T-helper 17 cell (primary cell): Measurements from ENCODE around the gene QTRT2. TPM values are rescaled to one million over a fixed set of nuclear protein-coding genes. Genes with fewer than 3 reads are reported as not detected.

Experiments
- ATAC-seq: fragments of 150-1000 bp; cut with Tn5 transposase; 2 replicates; pipeline ENCODE4 v1.10.0; 2021; ENCODE audit warnings: mild to moderate bottlenecking, moderate library complexity
- DNase-seq, 3 donors: peaks; one replicate each; pipeline versions ENCODE4 v3.0.0 to v3.0.0-alpha.2; 2020 to 2021
- H3K9me3 ChIP-seq: one replicate; pipeline ENCODE4 v1.7.0; 2013; ENCODE audit warnings: low read length, mild to moderate bottlenecking; ENCODE audit not compliant: control insufficient read depth, poor library complexity, severe bottlenecking
- H3K27ac Mint-ChIP-seq: one replicate; pipeline ENCODE4 v1.8.0; 2022; ENCODE audit warnings: mild to moderate bottlenecking, moderate library complexity, mixed read lengths
- H3K27me3 Mint-ChIP-seq: one replicate; pipeline ENCODE4 v1.8.0; 2022; ENCODE audit warnings: mixed read lengths
- H3K36me3 Mint-ChIP-seq: one replicate; pipeline ENCODE4 v1.8.0; 2022; ENCODE audit warnings: low read depth, mixed read lengths
- H3K4me1 Mint-ChIP-seq: one replicate; pipeline ENCODE4 v1.8.0; 2022; ENCODE audit warnings: mild to moderate bottlenecking, mixed read lengths
- H3K4me3 Mint-ChIP-seq: one replicate; pipeline ENCODE4 v1.8.0; 2022; ENCODE audit warnings: mild to moderate bottlenecking, moderate library complexity, mixed read lengths
- total RNA-seq, 4 donors: library from RNA in 2 of 4; stranded (reverse) in 2 of 4; gene quantifications; one replicate each; pipeline ENCODE4 v1.2.3 and lab custom pipeline; 2022 to 2026

Gene QTRT2
- total RNA-seq (10 to 100 TPM; 42.1 to 43.4 TPM), total RNA-seq (lab: John Stamatoyannopoulos, UW) (35.2 to 59.1 reads per million in 2 donors)

GRCh38 chr3:114056130-114057010 lies at the start of gene QTRT2, which contains the start of gene CCDC191:
Gene QTRT2 (plus strand): TSS chr3:114056737. CDS start chr3:114065258, 8,521 bp downstream.
Gene CCDC191 (minus strand): TSS chr3:114056526. CDS start chr3:114056466, 60 bp downstream.
- Mint-ChIP-seq H3K4me1 (peaks cover 38% of the 10 kb centered on the region), H3K36me3 (peaks cover 5% of the 10 kb centered on the region), H3K4me3 (peak within 1 kb of the TSS; percentile 97), H3K27me3 (no peaks in the 10 kb centered on the region), H3K27ac (peak within 1 kb of the TSS; percentile 99)
- H3K9me3 ChIP-seq = no peaks in the 10 kb centered on the region
- peak; percentile 87 to 96 (median 94) for DNase-seq
- ATAC-seq = peak; percentile 96

GRCh38 chr3:114011059-114011797 lies 45.3 kb upstream of the QTRT2 start:
- no peak overlapping the region for H3K27ac Mint-ChIP-seq
- no peaks in the 10 kb centered on the region for H3K4me1 Mint-ChIP-seq
- DNase-seq (no peak), ATAC-seq (peak; percentile 35)
- no peak overlapping the region for H3K4me3 Mint-ChIP-seq
- peaks cover 4% of the 10 kb centered on the region for H3K36me3 Mint-ChIP-seq
- H3K9me3 ChIP-seq = no peaks in the 10 kb centered on the region
- no peaks in the 10 kb centered on the region for H3K27me3 Mint-ChIP-seq

- no peaks in the 10 kb centered on the region for H3K27me3 Mint-ChIP-seq
- no peak overlapping the region for H3K27ac Mint-ChIP-seq
- peaks cover 4% of the 10 kb centered on the region for H3K36me3 Mint-ChIP-seq
- DNase-seq (no peak), ATAC-seq (no peak)
- no peaks in the 10 kb centered on the region for H3K9me3 ChIP-seq
- no peaks in the 10 kb centered on the region for H3K4me1 Mint-ChIP-seq
- H3K4me3 Mint-ChIP-seq = no peak overlapping the region
Observed at GRCh38 chr3:114014211-114014610, 42.3 kb upstream of the QTRT2 start.

GRCh38 chr3:114019486-114019885 lies 37.1 kb upstream of the QTRT2 start:
- ATAC-seq (no peak), DNase-seq (no peak)
- no peaks in the 10 kb centered on the region for H3K27me3 Mint-ChIP-seq
- H3K4me3 Mint-ChIP-seq = no peak overlapping the region
- peaks cover 6% of the 10 kb centered on the region for H3K36me3 Mint-ChIP-seq
- H3K9me3 ChIP-seq = no peaks in the 10 kb centered on the region
- no peak overlapping the region for H3K27ac Mint-ChIP-seq
- no peaks in the 10 kb centered on the region for H3K4me1 Mint-ChIP-seq

GRCh38 chr3:114020907-114021306 lies 35.6 kb upstream of the QTRT2 start:
- H3K27me3 Mint-ChIP-seq = no peaks in the 10 kb centered on the region
- ATAC-seq (no peak), DNase-seq (no peak)
- H3K27ac Mint-ChIP-seq = no peak overlapping the region
- H3K4me3 Mint-ChIP-seq = no peak overlapping the region
- H3K4me1 Mint-ChIP-seq = no peaks in the 10 kb centered on the region
- H3K36me3 Mint-ChIP-seq = peaks cover 4% of the 10 kb centered on the region
- H3K9me3 ChIP-seq = no peaks in the 10 kb centered on the region

GRCh38 chr3:114022145-114022802 lies 34.3 kb upstream of the QTRT2 start:
- Mint-ChIP-seq H3K4me1 (no peaks in the 10 kb centered on the region), H3K36me3 (peaks cover 4% of the 10 kb centered on the region), H3K27me3 (no peaks in the 10 kb centered on the region), H3K27ac (no peak overlapping the region), H3K4me3 (no peak overlapping the region)
- no peak for DNase-seq
- no peaks in the 10 kb centered on the region for H3K9me3 ChIP-seq
- ATAC-seq = no peak

GRCh38 chr3:114025451-114025850 lies 31.1 kb upstream of the QTRT2 start:
- ATAC-seq = no peak
- H3K27ac Mint-ChIP-seq = no peak overlapping the region
- H3K9me3 ChIP-seq = no peaks in the 10 kb centered on the region
- H3K4me3 Mint-ChIP-seq = no peak overlapping the region
- DNase-seq = no peak
- no peaks in the 10 kb centered on the region for H3K4me1 Mint-ChIP-seq
- peaks cover 3% of the 10 kb centered on the region for H3K36me3 Mint-ChIP-seq
- H3K27me3 Mint-ChIP-seq = no peaks in the 10 kb centered on the region

GRCh38 chr3:114026331-114026730 lies 30.2 kb upstream of the QTRT2 start:
- DNase-seq (no peak), ATAC-seq (no peak)
- H3K9me3 ChIP-seq = no peaks in the 10 kb centered on the region
- Mint-ChIP-seq H3K36me3 (peaks cover 3% of the 10 kb centered on the region), H3K27me3 (no peaks in the 10 kb centered on the region), H3K4me3 (no peak overlapping the region), H3K4me1 (no peaks in the 10 kb centered on the region), H3K27ac (no peak overlapping the region)

GRCh38 chr3:114033721-114034120 lies 22.8 kb upstream of the QTRT2 start:
- no peak overlapping the region for H3K4me3 Mint-ChIP-seq
- no peak for DNase-seq
- no peak overlapping the region for H3K27ac Mint-ChIP-seq
- H3K4me1 Mint-ChIP-seq = no peaks in the 10 kb centered on the region
- no peaks in the 10 kb centered on the region for H3K9me3 ChIP-seq
- ATAC-seq = no peak
- peaks cover 8% of the 10 kb centered on the region for H3K36me3 Mint-ChIP-seq
- H3K27me3 Mint-ChIP-seq = no peaks in the 10 kb centered on the region

- DNase-seq = no peak
- Mint-ChIP-seq H3K4me1 (no peaks in the 10 kb centered on the region), H3K36me3 (peaks cover 8% of the 10 kb centered on the region)
Observed at GRCh38 chr3:114034211-114034610, 22.3 kb upstream of the QTRT2 start.

GRCh38 chr3:114034787-114035545 lies 21.6 kb upstream of the QTRT2 start:
- no peaks in the 10 kb centered on the region for H3K9me3 ChIP-seq
- ATAC-seq (no peak), DNase-seq (no peak)
- Mint-ChIP-seq H3K36me3 (peaks cover 8% of the 10 kb centered on the region), H3K27ac (no peak overlapping the region), H3K27me3 (no peaks in the 10 kb centered on the region), H3K4me1 (no peaks in the 10 kb centered on the region), H3K4me3 (no peak overlapping the region)

More at GRCh38 chr3:114034211-114034610, 22.3 kb upstream of the QTRT2 start:
- H3K9me3 ChIP-seq = no peaks in the 10 kb centered on the region
- no peak overlapping the region for H3K4me3 Mint-ChIP-seq
- H3K27me3 Mint-ChIP-seq = no peaks in the 10 kb centered on the region
- no peak overlapping the region for H3K27ac Mint-ChIP-seq
- ATAC-seq = no peak

- DNase-seq = no peak
- no peaks in the 10 kb centered on the region for H3K4me1 Mint-ChIP-seq
Observed at GRCh38 chr3:114035896-114036295, 20.6 kb upstream of the QTRT2 start.

More at GRCh38 chr3:114035896-114036295, 20.6 kb upstream of the QTRT2 start:
- no peak overlapping the region for H3K4me3 Mint-ChIP-seq
- no peak overlapping the region for H3K27ac Mint-ChIP-seq
- H3K9me3 ChIP-seq = no peaks in the 10 kb centered on the region
- ATAC-seq = no peak
- H3K27me3 Mint-ChIP-seq = no peaks in the 10 kb centered on the region
- H3K36me3 Mint-ChIP-seq = peaks cover 8% of the 10 kb centered on the region
